Thyroid gland (tissue), 4 donors: ENCODE results near the gene AGBL1.

Experiments
- POLR2A ChIP-seq, 2 donors: fragments of 450-650 bp; IDR thresholded peaks; one replicate each; pipeline ENCODE4 v1.6.1; 2017; ENCODE audit warnings: antibody characterized with exemption in 2 of 2, mild to moderate bottlenecking in 2 of 2, moderate library complexity in 1 of 2
- TF ChIP-seq, protein P1 (sequence below), 6 experiments: fragments of 200-600 bp in 3 of 6; fragments of 450-650 bp in 3 of 6; sonication (generic) in 3 of 6; IDR thresholded peaks; one replicate each; pipeline ENCODE4 v1.5.1; 2016 to 2019; ENCODE audit warnings: antibody characterized with exemption in 6 of 6, mild to moderate bottlenecking in 2 of 6, inconsistent platforms in 1 of 6, moderate library complexity in 1 of 6

DNA sequence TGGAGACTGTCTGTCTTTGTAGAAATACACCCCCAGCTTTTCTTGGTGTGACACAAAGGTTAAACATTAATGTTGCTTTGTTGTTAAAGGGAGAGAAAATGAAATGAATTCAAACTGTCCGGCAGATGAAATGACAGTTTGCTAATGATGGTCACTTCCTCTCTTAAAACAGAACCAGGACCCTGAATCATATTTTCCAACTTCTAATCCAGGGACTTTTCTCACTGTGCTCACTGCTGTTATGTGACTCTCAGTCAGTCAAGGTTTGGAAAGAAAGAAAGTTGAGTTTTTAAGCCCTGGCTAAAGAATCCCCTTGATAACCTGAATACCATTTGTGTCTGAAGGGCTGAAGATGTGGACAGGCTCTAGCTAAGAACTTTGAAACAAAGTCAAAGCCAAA is 215.8 kb downstream of the AGBL1 start:
- no peak for TF ChIP-seq POLR2A (IDR thresholded peaks at IDR 0.05)
- TF ChIP-seq, protein P1, sequence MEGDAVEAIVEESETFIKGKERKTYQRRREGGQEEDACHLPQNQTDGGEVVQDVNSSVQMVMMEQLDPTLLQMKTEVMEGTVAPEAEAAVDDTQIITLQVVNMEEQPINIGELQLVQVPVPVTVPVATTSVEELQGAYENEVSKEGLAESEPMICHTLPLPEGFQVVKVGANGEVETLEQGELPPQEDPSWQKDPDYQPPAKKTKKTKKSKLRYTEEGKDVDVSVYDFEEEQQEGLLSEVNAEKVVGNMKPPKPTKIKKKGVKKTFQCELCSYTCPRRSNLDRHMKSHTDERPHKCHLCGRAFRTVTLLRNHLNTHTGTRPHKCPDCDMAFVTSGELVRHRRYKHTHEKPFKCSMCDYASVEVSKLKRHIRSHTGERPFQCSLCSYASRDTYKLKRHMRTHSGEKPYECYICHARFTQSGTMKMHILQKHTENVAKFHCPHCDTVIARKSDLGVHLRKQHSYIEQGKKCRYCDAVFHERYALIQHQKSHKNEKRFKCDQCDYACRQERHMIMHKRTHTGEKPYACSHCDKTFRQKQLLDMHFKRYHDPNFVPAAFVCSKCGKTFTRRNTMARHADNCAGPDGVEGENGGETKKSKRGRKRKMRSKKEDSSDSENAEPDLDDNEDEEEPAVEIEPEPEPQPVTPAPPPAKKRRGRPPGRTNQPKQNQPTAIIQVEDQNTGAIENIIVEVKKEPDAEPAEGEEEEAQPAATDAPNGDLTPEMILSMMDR (IDR thresholded peaks at IDR 0.05): no peak
